PC-3 (cell line): ENCODE data around the gene AFM.

Source experiments
- EZH2phosphoT487 ChIP-seq: fragments of 300-600 bp; sonication (generic); IDR thresholded peaks from 2 replicates; pipeline ENCODE4 v1.6.1; 2018; ENCODE audit warnings: mild to moderate bottlenecking, antibody characterized with exemption, low read length, borderline replicate concordance
- TF ChIP-seq, protein P1 (sequence below): fragments of 300-600 bp; sonication (generic); conservative IDR thresholded peaks from 2 replicates; pipeline ENCODE4 v1.5.1; 2017; ENCODE audit warnings: antibody characterized with exemption, low read depth, mild to moderate bottlenecking, low read length

GRCh38 chr4:73452953-73453700 lies 28.4 kb upstream of the AFM start:
- no peak for TF ChIP-seq EZH2phosphoT487
- TF ChIP-seq, protein P1, sequence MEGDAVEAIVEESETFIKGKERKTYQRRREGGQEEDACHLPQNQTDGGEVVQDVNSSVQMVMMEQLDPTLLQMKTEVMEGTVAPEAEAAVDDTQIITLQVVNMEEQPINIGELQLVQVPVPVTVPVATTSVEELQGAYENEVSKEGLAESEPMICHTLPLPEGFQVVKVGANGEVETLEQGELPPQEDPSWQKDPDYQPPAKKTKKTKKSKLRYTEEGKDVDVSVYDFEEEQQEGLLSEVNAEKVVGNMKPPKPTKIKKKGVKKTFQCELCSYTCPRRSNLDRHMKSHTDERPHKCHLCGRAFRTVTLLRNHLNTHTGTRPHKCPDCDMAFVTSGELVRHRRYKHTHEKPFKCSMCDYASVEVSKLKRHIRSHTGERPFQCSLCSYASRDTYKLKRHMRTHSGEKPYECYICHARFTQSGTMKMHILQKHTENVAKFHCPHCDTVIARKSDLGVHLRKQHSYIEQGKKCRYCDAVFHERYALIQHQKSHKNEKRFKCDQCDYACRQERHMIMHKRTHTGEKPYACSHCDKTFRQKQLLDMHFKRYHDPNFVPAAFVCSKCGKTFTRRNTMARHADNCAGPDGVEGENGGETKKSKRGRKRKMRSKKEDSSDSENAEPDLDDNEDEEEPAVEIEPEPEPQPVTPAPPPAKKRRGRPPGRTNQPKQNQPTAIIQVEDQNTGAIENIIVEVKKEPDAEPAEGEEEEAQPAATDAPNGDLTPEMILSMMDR = no peak
